Heart left ventricle (tissue), 16 donors: ENCODE data around the gene GJA9. TPM values are rescaled to one million over a fixed set of nuclear protein-coding genes. Genes with fewer than 3 reads are reported as not detected.
A peak's percentile ranks its signal among the peaks of the same experiment; 100 is the strongest.
"Not testable (repeated sequence)": the region's sequence is repeated elsewhere in the genome, so short reads cannot be mapped to it uniquely, and the experiment has no call there.

Experiments used
- ATAC-seq, 4 donors: fragments of 200-7000 bp; cut with Tn5 transposase; one replicate each; pipeline ENCODE4 v1.9.1; 2020 to 2022; ENCODE audit warnings: moderate library complexity in 4 of 4, mild to moderate bottlenecking in 3 of 4, moderate number of reproducible peaks in 1 of 4
- DNase-seq, 5 donors: peaks; one replicate each; pipeline ENCODE4 v3.0.0-alpha.2; 2020
- H3K27ac ChIP-seq, 12 donors: fragments of 200-600 bp; sonication (generic) in 4 of 12; one replicate each; pipeline versions ENCODE4 v1.5.0 to v1.8.0; 2016 to 2022; ENCODE audit warnings: mild to moderate bottlenecking in 2 of 12
- H3K27me3 ChIP-seq, 9 donors: fragments of 200-600 bp; sonication (generic) in 2 of 9; one replicate each; pipeline versions ENCODE4 v1.5.1 to v1.8.0; 2016 to 2022; ENCODE audit warnings: mild to moderate bottlenecking in 3 of 9
- H3K36me3 ChIP-seq, 9 donors: fragments of 200-600 bp; sonication (generic) in 2 of 9; one replicate each; pipeline versions ENCODE4 v1.5.0 to v1.8.0; 2018 to 2022; ENCODE audit warnings: mild to moderate bottlenecking in 2 of 9
- H3K4me1 ChIP-seq, 12 donors: fragments of 200-600 bp; sonication (generic) in 4 of 12; one replicate each; pipeline versions ENCODE4 v1.5.0 to v1.8.0; 2016 to 2022; ENCODE audit warnings: mild to moderate bottlenecking in 3 of 12
- H3K4me3 ChIP-seq, 12 donors: fragments of 200-600 bp; sonication (generic) in 4 of 12; one replicate each; pipeline versions ENCODE4 v1.5.0 to v1.8.0; 2017 to 2022; ENCODE audit warnings: mild to moderate bottlenecking in 9 of 12, moderate library complexity in 4 of 12
- H3K9me3 ChIP-seq, 12 donors: fragments of 200-600 bp; sonication (generic) in 4 of 12; one replicate each; pipeline versions ENCODE4 v1.5.0 to v1.8.0; 2016 to 2022; ENCODE audit warnings: mild to moderate bottlenecking in 1 of 12
- CTCF ChIP-seq, 12 donors: fragments of 200-600 bp; sonication (generic) in 4 of 12; IDR thresholded peaks; one replicate each; pipeline versions ENCODE4 v1.5.0 to v1.8.0; 2018 to 2022; ENCODE audit warnings: antibody characterized with exemption in 12 of 12, mild to moderate bottlenecking in 5 of 12
- POLR2A ChIP-seq, 2 donors: fragments of 450-650 bp; IDR thresholded peaks; one replicate each; pipeline ENCODE4 v1.6.1; 2017; ENCODE audit warnings: antibody characterized with exemption in 2 of 2, mild to moderate bottlenecking in 2 of 2, moderate library complexity in 2 of 2
- WGBS, 4 donors: extraction: QIAGEN DNeasy Blood & Tissue Kit in 2 of 4; methylation state at CpG; one replicate each; pipeline versions ENCODE4 v1.1.5 to v1.1.7; 2013 to 2018; 5-methylcytosine and 5-hydroxymethylcytosine counted together
- intact Hi-C, 10 donors: fragments of 100-400 bp; cut with DNase I; formaldehyde crosslinking; loops; one replicate each; pipeline versions ENCODE4 v1.11.1 to v1.14.2; 2022
- polyA plus RNA-seq, 2 donors: library from polyadenylated mRNA; stranded (reverse); fragments of 200-250 nt; gene quantifications; one replicate each; pipeline ENCODE4 v1.2.3, GENCODE V29; 2013
- total RNA-seq, 9 donors: library from RNA; depleted of rRNA in 2 of 9; stranded (reverse); fragments of >200 nt in 2 of 9; fragmentation: NEBNext Ultra II Directional in 3 of 9; extraction: Animal tissue kit (Norgen Biotek cat#: 25700) in 3 of 9; gene quantifications; one replicate each; pipeline versions ENCODE4 v1.1.0 to v1.2.4, GENCODE V29; 2016 to 2023
- donor health status: ischemic (EF 13 %, LVEDD 7.1; RV severe dilation, severe dysfunction).
- donor health status: healthy with polysubstance abuse.
- donor health status: DM: no; HTN: yes; CAD: no.
- donor health status: DM: no; HTN: no; CAD: no.
- donor health status: ischemic (EF 25% LVEDD 6.9; RV normal size, moderate dysfunction).
- donor health status: ischemic (EF 25% LVEDD 5.7; RV mildly dilated, moderate dysfunction).
- donor health status: healthy.
- donor health status: DM: yes; HTN: yes; CAD: no.
- donor health status: ischemic (EF 35%, LVEDD 5.7; RV mildly dilated, moderate dysfunction).
- donor health status: nonischemic (EF 11% LVEDD 7.7; RV severe dilation, severe dysfunction).
- donor health status: DM: yes; HTN: yes; CAD: no.
- donor health status: PGD.
- donor health status: ischemic (EF 29% LVEDD 5.4; RV normal size, mild dysfunction).
- donor health status: nonischemic (EF 23%, LVEDD 6.1; RV moderate dilation, normal function).

The GJA9 gene
- total and polyA plus RNA-seq, 11 donors = 0.11 TPM; not detected in 10

GRCh38 chr1:38839363-38839762 is 42.0 kb downstream of the GJA9 start:
- Histone ChIP-seq H3K36me3 (peaks cover 0 to 70% (median 54%) of the 10 kb centered on the region in 9 donors), H3K9me3 (no peaks in the 10 kb centered on the region), H3K27me3 (no peaks in the 10 kb centered on the region), H3K4me1 (peaks cover 0 to 35% (median 17%) of the 10 kb centered on the region in 12 donors), H3K4me3 (no peak overlapping the region), H3K27ac (peak overlapping the region in 4 of 12 donors; percentile 4 to 19 (median 12))
- no peak for TF ChIP-seq CTCF (IDR thresholded peaks at IDR 0.05)
- no peak for TF ChIP-seq POLR2A (IDR thresholded peaks at IDR 0.05)
- intact Hi-C loops = loop anchor here (5.0 to 10.0 kb wide), 7 partner anchors 795 to 1245 kb away; partner anchors contain the start of genes POU3F1 (in 3 of the 10), GNL2 (in 1 of the 10) and SF3A3 (in 1 of the 10)
- ATAC-seq = peak; percentile 72 to 88 (median 79)
- DNase-seq = peak; percentile 67 to 86 (median 73)
- WGBS, 4 donors = 39 to 53% (median 44%) methylated on average over 9 of the region's 9 CpGs

GRCh38 chr1:38836316-38836715 is 45.1 kb downstream of the GJA9 start:
- intact Hi-C loops = loop anchor here (5.0 to 10.0 kb wide), 7 partner anchors 792 to 1242 kb away; partner anchors contain the start of genes POU3F1 (in 3 of the 10), GNL2 (in 1 of the 10) and SF3A3 (in 1 of the 10)
- not testable (repeated sequence) for H3K27ac ChIP-seq, H3K4me3 ChIP-seq, H3K9me3 ChIP-seq, DNase-seq, ATAC-seq
- 90 to 94% (median 92%) methylated on average over 10 of the region's 10 CpGs for WGBS, 4 donors
- Histone ChIP-seq H3K4me1 (peaks cover 0 to 29% (median 17%) of the 10 kb centered on the region in 12 donors), H3K36me3 (peaks cover 0 to 42% (median 27%) of the 10 kb centered on the region in 9 donors), H3K27me3 (peaks cover 0 to 13% (median 0%) of the 10 kb centered on the region in 9 donors)

DNA sequence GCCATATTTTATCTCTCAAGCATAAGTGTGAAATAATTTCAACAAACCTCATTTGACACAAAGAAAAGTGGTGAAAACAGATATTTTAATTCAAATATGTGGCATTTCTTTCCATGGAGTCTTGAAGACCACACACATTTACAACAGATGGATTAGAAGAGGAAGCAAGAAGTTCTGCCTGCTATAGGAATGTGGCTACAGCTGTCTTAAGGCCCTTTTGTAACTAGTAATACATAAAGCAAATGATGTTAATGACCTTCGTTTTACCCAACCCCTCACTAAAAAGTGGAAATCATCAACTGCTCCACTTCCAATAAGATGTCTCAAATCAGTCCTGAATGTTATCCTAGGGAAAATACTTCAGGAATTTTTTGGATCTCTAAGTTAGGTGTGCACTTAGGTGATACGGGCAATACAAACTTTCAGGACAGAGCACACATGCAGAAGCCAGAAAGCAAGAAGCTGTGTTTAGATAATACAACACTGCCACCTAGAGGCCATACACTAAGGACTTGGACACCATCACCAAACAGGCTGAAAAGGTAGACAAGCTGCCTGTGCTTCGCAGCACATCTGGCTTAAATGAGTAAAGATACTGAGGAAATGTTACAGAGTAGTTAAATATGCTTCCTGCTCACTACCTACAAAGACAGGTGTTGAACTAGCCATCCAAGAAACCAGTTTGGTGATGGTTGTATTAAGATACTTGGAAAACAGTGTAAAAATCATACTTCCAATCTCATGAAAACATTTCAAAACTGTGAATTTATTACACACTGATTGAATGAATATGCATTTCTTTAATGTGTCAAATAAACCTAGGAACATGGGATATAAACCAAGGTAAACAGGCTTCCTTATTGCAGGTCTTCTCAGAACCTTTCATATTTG is 46.2 kb downstream of the GJA9 start:
- 28 to 32% (median 31%) methylated on average over 3 of the region's 3 CpGs for WGBS, 4 donors
- DNase-seq = peak in 1 of 5 donors; percentile 55
- peaks cover 0 to 21% (median 0%) of the 10 kb centered on the region in 9 donors for H3K27me3 ChIP-seq
- no peak for TF ChIP-seq POLR2A (IDR thresholded peaks at IDR 0.05)
- peak; percentile 64 to 86 (median 80) for TF ChIP-seq CTCF (IDR thresholded peaks at IDR 0.05)
- peaks cover 0 to 18% (median 9%) of the 10 kb centered on the region in 12 donors for H3K4me1 ChIP-seq
- H3K4me3 ChIP-seq = no peak overlapping the region
- intact Hi-C loops = loop anchor here (1.0 to 10.0 kb wide), 10 partner anchors 227 to 1240 kb away; partner anchors contain the start of genes POU3F1 (in 3 of the 10), SF3A3 (in 2 of the 10) and GNL2 (in 1 of the 10)
- peak; percentile 60 to 88 (median 80) for ATAC-seq
- H3K9me3 ChIP-seq = no peaks in the 10 kb centered on the region
- peaks cover 0 to 31% (median 26%) of the 10 kb centered on the region in 9 donors for H3K36me3 ChIP-seq
- H3K27ac ChIP-seq = no peak overlapping the region

DNA sequence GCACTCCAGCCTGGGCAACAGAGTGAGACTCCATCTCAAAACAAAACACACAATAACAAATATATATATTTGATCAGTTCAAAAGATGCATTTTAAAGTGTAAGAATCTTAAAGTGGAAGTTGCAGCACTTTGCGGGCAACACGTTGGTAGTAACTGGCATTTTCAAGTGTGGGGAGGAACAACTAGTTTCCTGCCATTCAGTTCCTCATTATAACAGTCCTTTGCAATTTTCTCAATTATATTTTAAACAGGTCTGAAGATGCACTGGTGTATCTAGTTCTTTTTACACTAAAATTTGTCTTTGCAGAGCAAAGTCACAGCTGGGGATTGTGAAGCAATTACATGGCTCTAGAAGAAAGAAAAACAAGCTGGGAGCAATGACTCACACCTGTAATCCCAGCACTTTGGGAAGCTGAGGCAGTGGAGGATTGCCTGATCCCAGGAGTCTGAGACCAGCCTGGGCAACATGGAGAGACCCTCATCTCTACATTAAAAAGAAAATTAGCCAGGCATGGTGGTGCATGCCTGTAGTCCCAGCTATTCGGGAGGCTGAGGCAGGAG is 47.1 kb downstream of the GJA9 start:
- ATAC-seq = no peak

More for the DNA sequence above, 47.1 kb downstream of the GJA9 start:
- no peak for TF ChIP-seq CTCF (IDR thresholded peaks at IDR 0.05)
- no peak for TF ChIP-seq POLR2A (IDR thresholded peaks at IDR 0.05)
- WGBS, 4 donors = 80 to 84% (median 83%) methylated on average over 3 of the region's 3 CpGs
- peaks cover 0 to 22% (median 22%) of the 10 kb centered on the region in 9 donors for H3K36me3 ChIP-seq
- intact Hi-C loops = loop anchor here in 9 of 10 donors (5.0 to 10.0 kb wide), 8 partner anchors 227 to 1240 kb away; partner anchors contain the start of genes POU3F1 (in 3 of the 9), GNL2 (in 1 of the 9) and SF3A3 (in 1 of the 9)
- no peak overlapping the region for H3K27ac ChIP-seq
- H3K9me3 ChIP-seq = no peaks in the 10 kb centered on the region
- DNase-seq = no peak
- H3K4me1 ChIP-seq = peaks cover 0 to 9% (median 4%) of the 10 kb centered on the region in 12 donors
- peaks cover 0 to 22% (median 0%) of the 10 kb centered on the region in 9 donors for H3K27me3 ChIP-seq
- H3K4me3 ChIP-seq = no peak overlapping the region
